Lung (tissue), 12 donors: Measurements from ENCODE around the gene AHDC1. TPM values are rescaled to one million over a fixed set of nuclear protein-coding genes. Genes with fewer than 3 reads are reported as not detected.

Source experiments
- ATAC-seq: fragments of 200-7000 bp; cut with Tn5 transposase; one replicate; pipeline ENCODE4 v1.9.1; 2020; ENCODE audit warnings: moderate number of reproducible peaks; ENCODE audit not compliant: insufficient read depth, low FRiP score
- DNase-seq, 3 donors: peaks; one replicate each; pipeline ENCODE4 v3.0.0-alpha.2; 2013 to 2017
- H3K27ac ChIP-seq, 2 donors: one replicate each; pipeline ENCODE4 v1.5.1; 2013; ENCODE audit warnings: mild to moderate bottlenecking in 2 of 2, moderate library complexity in 2 of 2, control low read depth in 1 of 2, inconsistent platforms in 1 of 2, low read depth in 1 of 2, low read length in 1 of 2
- H3K27me3 ChIP-seq, 3 donors: one replicate each; pipeline ENCODE4 v1.5.1; 2013; ENCODE audit warnings: low read length in 2 of 3; ENCODE audit not compliant: control insufficient read depth in 3 of 3, insufficient read depth in 3 of 3
- H3K36me3 ChIP-seq, 4 donors: one replicate each; pipeline ENCODE4 v1.5.1; 2013; ENCODE audit warnings: low read length in 4 of 4, mild to moderate bottlenecking in 1 of 4, moderate library complexity in 1 of 4; ENCODE audit not compliant: control insufficient read depth in 4 of 4, insufficient read depth in 4 of 4
- H3K4me1 ChIP-seq, 5 donors: one replicate each; pipeline ENCODE4 v1.5.1; 2013; ENCODE audit warnings: low read length in 5 of 5, mild to moderate bottlenecking in 2 of 5, moderate library complexity in 1 of 5; ENCODE audit not compliant: control insufficient read depth in 5 of 5, insufficient read depth in 5 of 5
- H3K4me3 ChIP-seq: one replicate; pipeline ENCODE4 v1.5.1; 2013; ENCODE audit warnings: mild to moderate bottlenecking, control low read depth, moderate library complexity
- H3K9ac ChIP-seq, 2 donors: one replicate each; pipeline ENCODE4 v1.5.1; 2013; ENCODE audit warnings: low read length in 2 of 2, control low read depth in 1 of 2; ENCODE audit not compliant: insufficient read depth in 1 of 2
- H3K9me3 ChIP-seq, 4 donors: one replicate each; pipeline ENCODE4 v1.5.1; 2013; ENCODE audit warnings: low read length in 3 of 4, mild to moderate bottlenecking in 1 of 4, moderate library complexity in 1 of 4; ENCODE audit not compliant: control insufficient read depth in 4 of 4, insufficient read depth in 3 of 4
- WGBS, 2 donors: extraction: QIAGEN DNeasy Blood & Tissue Kit; methylation state at CpG; one replicate each; pipeline ENCODE4 v1.1.7; 2013; 5-methylcytosine and 5-hydroxymethylcytosine counted together
- polyA plus RNA-seq, 2 donors: library from polyadenylated mRNA; stranded (reverse); fragments of 200-250 nt; gene quantifications; one replicate each; pipeline ENCODE4 v1.2.1, GENCODE V29; 2013
- total RNA-seq, 2 donors: library from RNA; depleted of rRNA in 1 of 2; stranded (reverse); fragments of >200 nt in 1 of 2; gene quantifications; one replicate each; pipeline ENCODE4 v1.2.1, GENCODE V29; 2014 to 2021
- TF ChIP-seq, protein P1 (sequence below): IDR thresholded peaks from 2 replicates; pipeline ENCODE4 v1.5.1; 2012; ENCODE audit warnings: mild to moderate bottlenecking; ENCODE audit errors: control extremely low read depth, extremely low read depth
- donor health status: control.
- donor health status: control.
- donor health status: Bipolar disorder and iron deficiency.
- donor health status: healthy.
- donor health status: DM: yes; HTN: yes; CAD: no.

The AHDC1 gene
- total and polyA plus RNA-seq, 4 donors: 10.3 to 37.9 (median 21.8) TPM

DNA sequence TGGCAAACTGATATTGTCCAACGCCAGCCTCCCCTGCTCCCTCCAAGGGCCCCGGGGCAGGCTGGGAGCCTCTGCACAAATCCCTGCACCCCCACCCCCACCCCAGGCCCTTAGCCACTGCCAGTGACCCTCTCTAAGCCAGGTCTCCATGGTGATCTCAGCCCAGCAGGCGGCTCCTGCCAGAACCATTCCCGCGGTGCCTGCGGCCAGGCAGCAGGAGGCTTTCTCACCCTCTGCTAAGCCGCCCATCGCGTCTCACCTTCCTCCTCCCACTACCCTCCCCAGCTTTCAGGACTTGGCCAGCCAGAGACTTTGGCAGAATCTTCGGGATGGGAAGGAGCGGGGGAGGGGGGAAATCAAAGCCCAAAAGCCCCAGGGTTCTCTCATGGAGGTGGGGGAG, 67.2 kb downstream of the AHDC1 start:
- Histone ChIP-seq H3K9me3 (no peaks in the 10 kb centered on the region), H3K9ac (peak overlapping the region in 1 of 2 donors; percentile 4), H3K4me1 (peaks cover 8 to 29% (median 15%) of the 10 kb centered on the region in 5 donors), H3K27ac (peak overlapping the region; percentile 58 to 67), H3K4me3 (no peak overlapping the region), H3K27me3 (no peaks in the 10 kb centered on the region), H3K36me3 (peaks cover 2 to 13% (median 8%) of the 10 kb centered on the region in 4 donors)
- peak; percentile 10 for ATAC-seq
- peak; percentile 87 to 94 (median 88) for DNase-seq
- TF ChIP-seq, protein P1, sequence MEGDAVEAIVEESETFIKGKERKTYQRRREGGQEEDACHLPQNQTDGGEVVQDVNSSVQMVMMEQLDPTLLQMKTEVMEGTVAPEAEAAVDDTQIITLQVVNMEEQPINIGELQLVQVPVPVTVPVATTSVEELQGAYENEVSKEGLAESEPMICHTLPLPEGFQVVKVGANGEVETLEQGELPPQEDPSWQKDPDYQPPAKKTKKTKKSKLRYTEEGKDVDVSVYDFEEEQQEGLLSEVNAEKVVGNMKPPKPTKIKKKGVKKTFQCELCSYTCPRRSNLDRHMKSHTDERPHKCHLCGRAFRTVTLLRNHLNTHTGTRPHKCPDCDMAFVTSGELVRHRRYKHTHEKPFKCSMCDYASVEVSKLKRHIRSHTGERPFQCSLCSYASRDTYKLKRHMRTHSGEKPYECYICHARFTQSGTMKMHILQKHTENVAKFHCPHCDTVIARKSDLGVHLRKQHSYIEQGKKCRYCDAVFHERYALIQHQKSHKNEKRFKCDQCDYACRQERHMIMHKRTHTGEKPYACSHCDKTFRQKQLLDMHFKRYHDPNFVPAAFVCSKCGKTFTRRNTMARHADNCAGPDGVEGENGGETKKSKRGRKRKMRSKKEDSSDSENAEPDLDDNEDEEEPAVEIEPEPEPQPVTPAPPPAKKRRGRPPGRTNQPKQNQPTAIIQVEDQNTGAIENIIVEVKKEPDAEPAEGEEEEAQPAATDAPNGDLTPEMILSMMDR: no peak
- 55 to 62% methylated on average over 11 of the region's 11 CpGs for WGBS, 2 donors

DNA sequence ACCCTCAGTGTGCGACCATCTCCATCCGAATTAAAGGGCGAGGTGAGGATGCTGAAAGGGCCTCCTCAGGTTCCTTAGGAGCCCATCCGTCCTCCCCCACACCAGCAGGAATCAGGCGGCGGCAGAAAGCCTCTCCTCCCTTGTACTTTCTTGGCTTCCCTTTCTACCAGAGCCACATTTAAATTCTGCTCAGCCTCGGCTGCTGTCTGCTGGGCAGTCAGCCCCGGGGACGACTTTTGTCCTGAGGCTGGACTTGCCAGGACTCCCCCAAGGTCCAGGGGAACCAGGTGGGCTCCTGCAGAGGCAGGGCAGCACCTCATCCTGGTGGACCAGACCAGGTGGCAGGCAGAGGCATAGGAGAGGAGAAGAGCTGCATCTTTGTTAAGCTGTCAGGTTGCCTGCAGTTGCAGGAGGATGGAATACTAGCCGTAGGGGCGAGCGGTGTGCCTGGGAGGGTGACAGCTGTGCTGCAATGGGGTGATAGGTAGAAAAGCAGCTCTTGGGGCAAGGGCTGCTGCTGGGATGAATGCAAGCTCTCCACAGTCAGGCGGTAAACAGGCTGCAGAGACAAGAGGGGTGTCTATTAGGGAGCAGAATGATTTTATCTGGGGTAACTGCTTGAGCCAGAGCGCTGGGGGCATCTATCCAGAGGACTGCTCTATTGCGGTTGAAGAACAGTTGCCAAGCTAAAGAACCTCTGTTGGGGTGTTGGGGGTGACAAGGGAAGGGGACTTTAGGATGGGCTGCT, 67.8 kb downstream of the AHDC1 start:
- H3K36me3 ChIP-seq: peaks cover 2 to 13% (median 8%) of the 10 kb centered on the region in 4 donors
- ATAC-seq (no peak), DNase-seq (no peak)
- H3K4me3 ChIP-seq: no peak overlapping the region
- no peaks in the 10 kb centered on the region for H3K9me3 ChIP-seq
- no peaks in the 10 kb centered on the region for H3K27me3 ChIP-seq
- TF ChIP-seq, protein P1: no peak
- H3K27ac ChIP-seq: peak overlapping the region; percentile 58 to 67
- H3K9ac ChIP-seq: peak overlapping the region in 1 of 2 donors; percentile 34
- H3K4me1 ChIP-seq: peaks cover 8 to 29% (median 15%) of the 10 kb centered on the region in 5 donors
- WGBS, 2 donors: 78 to 90% methylated on average over 15 of the region's 15 CpGs

DNA sequence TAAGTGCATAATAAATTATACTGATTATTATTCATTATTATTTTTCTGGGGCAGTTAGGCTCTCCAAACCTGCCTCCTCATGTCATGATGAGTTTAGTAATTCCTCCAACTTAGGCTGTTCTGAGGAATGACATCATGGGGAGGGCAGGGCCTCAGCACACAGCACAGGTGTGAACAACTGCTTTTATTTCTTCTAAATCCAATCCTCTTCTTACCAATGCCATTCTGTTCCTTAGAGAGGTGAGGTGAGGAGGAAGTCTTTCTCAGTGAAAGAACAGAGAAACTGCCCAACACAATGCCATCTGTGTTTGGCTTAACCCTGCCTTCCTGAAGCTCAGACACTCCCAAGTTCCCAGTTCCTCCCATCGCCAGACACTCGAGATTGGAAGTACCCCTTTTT, 68.6 kb downstream of the AHDC1 start:
- Histone ChIP-seq H3K27ac (peak overlapping the region in 1 of 2 donors; percentile 32), H3K9ac (peak overlapping the region in 1 of 2 donors; percentile 34), H3K36me3 (peaks cover 2 to 13% (median 8%) of the 10 kb centered on the region in 4 donors), H3K27me3 (no peaks in the 10 kb centered on the region), H3K4me3 (no peak overlapping the region), H3K9me3 (no peaks in the 10 kb centered on the region), H3K4me1 (peaks cover 8 to 29% (median 15%) of the 10 kb centered on the region in 5 donors)
- DNase-seq: no peak
- 16 to 31% methylated on average over 2 of the region's 2 CpGs for WGBS, 2 donors
- no peak for ATAC-seq
- TF ChIP-seq, protein P1: no peak
